Left lobe of liver (tissue), 1 donor: ENCODE data around the gene LST1. TPM values are rescaled to one million over a fixed set of nuclear protein-coding genes. Genes with fewer than 3 reads are reported as not detected.

Experiments used
- total RNA-seq: library from RNA; stranded (reverse); gene quantifications from one replicate; pipeline ENCODE4 v1.2.1, GENCODE V29; 2021
- donor health status: DM: no; HTN: yes; CAD: no.

The LST1 gene
- total RNA-seq, 1 donor from 2014 or later: 10.2 TPM

Other genes with a start within 250 kb of the LST1 start
- gene HLA-B, start 229.1 kb upstream of the LST1 start, total RNA-seq: 291 TPM
- gene MICA, start 182.7 kb upstream of the LST1 start, total RNA-seq: 6.3 TPM
- 0.78 TPM for gene MICB, start 88.1 kb upstream of the LST1 start, total RNA-seq
- gene MCCD1, start 57.3 kb upstream of the LST1 start, total RNA-seq: not detected
- gene DDX39B, start 44.3 kb upstream of the LST1 start, total RNA-seq: 126 TPM
- gene ATP6V1G2, start 39.7 kb upstream of the LST1 start, total RNA-seq: not detected
- gene NFKBIL1, start 38.7 kb upstream of the LST1 start, total RNA-seq: 9.4 TPM
- 0.93 TPM for gene LTA, start 14.0 kb upstream of the LST1 start, total RNA-seq
- 0.68 TPM for gene TNF, start 10.7 kb upstream of the LST1 start, total RNA-seq
- gene LTB, start 3.9 kb upstream of the LST1 start, total RNA-seq: 1.7 TPM
- not detected for gene NCR3, start 6.7 kb downstream of the LST1 start, total RNA-seq
- gene AIF1, start 29.0 kb downstream of the LST1 start, total RNA-seq: 7.2 TPM
- 47.3 TPM for gene PRRC2A, start 34.4 kb downstream of the LST1 start, total RNA-seq
- 141 TPM for gene BAG6, start 66.4 kb downstream of the LST1 start, total RNA-seq
- gene APOM, start 69.6 kb downstream of the LST1 start, total RNA-seq: 97.1 TPM
- 7.9 TPM for gene C6orf47, start 74.5 kb downstream of the LST1 start, total RNA-seq
- 7.7 TPM for gene GPANK1, start 78.7 kb downstream of the LST1 start, total RNA-seq
- 45.8 TPM for gene CSNK2B, start 79.8 kb downstream of the LST1 start, total RNA-seq
- gene LY6G5B, start 83.7 kb downstream of the LST1 start, total RNA-seq: 4.0 TPM
- 0.88 TPM for gene LY6G5C, start 94.8 kb downstream of the LST1 start, total RNA-seq
- gene ABHD16A, start 117.0 kb downstream of the LST1 start, total RNA-seq: 35.1 TPM
- gene LY6G6F, start 120.6 kb downstream of the LST1 start, total RNA-seq: not detected
- gene LY6G6D, start 129.1 kb downstream of the LST1 start, total RNA-seq: not detected
- not detected for gene LY6G6C, start 135.5 kb downstream of the LST1 start, total RNA-seq
- gene MPIG6B, start 137.1 kb downstream of the LST1 start, total RNA-seq: 0.33 TPM
- 22.2 TPM for gene DDAH2, start 143.0 kb downstream of the LST1 start, total RNA-seq
- 37.7 TPM for gene CLIC1, start 150.3 kb downstream of the LST1 start, total RNA-seq
- gene MSH5, start 153.7 kb downstream of the LST1 start, total RNA-seq: 5.2 TPM
- 0.73 TPM for gene SAPCD1, start 176.4 kb downstream of the LST1 start, total RNA-seq
- 2.3 TPM for gene VWA7, start 191.1 kb downstream of the LST1 start, total RNA-seq
- gene VARS1, start 209.5 kb downstream of the LST1 start, total RNA-seq: 52.6 TPM
- gene LSM2, start 220.7 kb downstream of the LST1 start, total RNA-seq: 9.8 TPM
- 0.60 TPM for gene HSPA1L, start 229.0 kb downstream of the LST1 start, total RNA-seq
- gene HSPA1A, start 229.3 kb downstream of the LST1 start, total RNA-seq: 89.1 TPM
- 50.8 TPM for gene HSPA1B, start 241.5 kb downstream of the LST1 start, total RNA-seq